HCT116 (cell line): Measurements from ENCODE around the gene FRRS1. TPM values are rescaled to one million over a fixed set of nuclear protein-coding genes. Genes with fewer than 3 reads are reported as not detected.
A peak's percentile ranks its signal among the peaks of the same experiment; 100 is the strongest.

Experiments used
- ATAC-seq: fragments of 200-7000 bp; cut with Tn5 transposase; 2 replicates; pipeline ENCODE4 v1.9.1; 2020; ENCODE audit warnings: mild to moderate bottlenecking, moderate library complexity
- BruUV-seq: library from RNA; stranded (reverse); fragments of 400-500 nt; replicated peaks from 2 replicates; lab custom pipeline; 2021; lab: Mats Ljungman, UMichigan
- CTCF ChIA-PET: fragments of 300-600 bp; sonication (Branson Sonifier 250); formaldehyde crosslinking; loops from one replicate; lab custom pipeline; 2021; ENCODE audit warnings: antibody characterized with exemption; lab: Charles Lee
- POLR2A ChIA-PET: fragments of 300-600, 350-600 bp; sonication (Branson Sonifier 250); formaldehyde crosslinking; loops from one replicate; lab custom pipeline; 2021; ENCODE audit warnings: antibody characterized with exemption; lab: Charles Lee
- RAD21 ChIA-PET, 2 experiments: fragments of 300-600 bp; sonication (Branson Sonifier 250); formaldehyde crosslinking; loops; one replicate each; lab custom pipeline; 2023; ENCODE audit warnings: low total read pairs in 2 of 2; ENCODE audit not compliant: uncharacterized antibody in 2 of 2, unreplicated experiment in 2 of 2, low non-redundant PET in 1 of 2; lab: Charles Lee
- DNase-seq: peaks from one replicate; pipeline ENCODE4 v3.0.0-alpha.2; 2010; ENCODE audit warnings: low read depth, low spot score
- H2AFZ ChIP-seq: fragments of 200-600 bp; shearing (Covaris generic), sonication (generic); 2 replicates; pipeline ENCODE4 v1.6.1; 2017; ENCODE audit warnings: low read depth, mixed run types, mixed read lengths, antibody characterized with exemption, low read length; ENCODE audit not compliant: poor library complexity, severe bottlenecking
- H3K27ac ChIP-seq: 2 replicates; pipeline ENCODE4 v1.5.1; 2012; ENCODE audit warnings: low read depth, low read length
- H3K27me3 ChIP-seq: fragments of 200-600 bp; sonication (generic); 2 replicates; pipeline ENCODE4 v1.6.1; 2016; ENCODE audit warnings: mixed run types, low read length, mixed read lengths; ENCODE audit not compliant: insufficient read depth
- H3K36me3 ChIP-seq, 2 experiments: fragments of 200-500 bp in 1 of 2; fragments of 200-600 bp in 1 of 2; sonication (Bioruptor generic) in 1 of 2; sonication (generic) in 1 of 2; 2 replicates each; pipeline versions ENCODE4 v1.5.1 to v1.6.1; 2014 to 2016; ENCODE audit warnings: low read length in 2 of 2, inconsistent platforms in 1 of 2, mixed read lengths in 1 of 2, mixed run types in 1 of 2; ENCODE audit not compliant: insufficient read depth in 2 of 2, control insufficient read depth in 1 of 2
- H3K4me1 ChIP-seq, 2 experiments: fragments of 200-600 bp in 1 of 2; sonication (generic) in 1 of 2; 2 replicates each; pipeline versions ENCODE4 v1.5.1 to v1.6.1; 2012 to 2017; ENCODE audit warnings: low read length in 2 of 2, inconsistent platforms in 1 of 2, mild to moderate bottlenecking in 1 of 2, mixed read lengths in 1 of 2, mixed run types in 1 of 2, moderate library complexity in 1 of 2; ENCODE audit not compliant: insufficient read depth in 2 of 2, control insufficient read depth in 1 of 2
- H3K4me2 ChIP-seq: fragments of 200-600 bp; sonication (generic); 2 replicates; pipeline ENCODE4 v1.6.1; 2017; ENCODE audit warnings: mixed run types, low read length, mixed read lengths
- H3K4me3 ChIP-seq, 2 experiments: fragments of 200-600 bp in 1 of 2; sonication (generic) in 1 of 2; replicated peaks in 1 of 2; 2 replicates each; pipeline ENCODE4 v1.5.1; 2011 to 2016; ENCODE audit warnings: low read length in 2 of 2, control low read depth in 1 of 2, low read depth in 1 of 2, mild to moderate bottlenecking in 1 of 2, mixed read lengths in 1 of 2, mixed run types in 1 of 2
- H3K79me2 ChIP-seq: fragments of 200-600 bp; sonication (generic); 2 replicates; pipeline ENCODE4 v1.6.1; 2017; ENCODE audit warnings: mild to moderate bottlenecking, mixed run types, low read length, moderate library complexity, mixed read lengths; ENCODE audit not compliant: insufficient read depth
- H3K9ac ChIP-seq: fragments of 200-600 bp; sonication (generic); 2 replicates; pipeline ENCODE4 v1.6.1; 2016; ENCODE audit warnings: low read length, mixed read lengths
- H3K9me2 ChIP-seq: fragments of 200-600 bp; sonication (generic), shearing (Covaris generic); 2 replicates; pipeline ENCODE4 v1.6.1; 2017; ENCODE audit warnings: mixed run types, mild to moderate bottlenecking, moderate library complexity; ENCODE audit not compliant: insufficient read depth
- H3K9me3 ChIP-seq, 2 experiments: fragments of 200-500 bp in 1 of 2; fragments of 200-600 bp in 1 of 2; sonication (Bioruptor generic) in 1 of 2; sonication (generic) in 1 of 2; 2 replicates each; pipeline ENCODE4 v1.6.1; 2014 to 2017; ENCODE audit warnings: low read length in 2 of 2, mixed read lengths in 2 of 2, inconsistent platforms in 1 of 2, low read depth in 1 of 2, mild to moderate bottlenecking in 1 of 2, mixed run types in 1 of 2, moderate library complexity in 1 of 2; ENCODE audit not compliant: control insufficient read depth in 1 of 2, insufficient read depth in 1 of 2
- H4K20me1 ChIP-seq: fragments of 200-600 bp; sonication (generic), shearing (Covaris generic); 2 replicates; pipeline ENCODE4 v1.6.1; 2017; ENCODE audit warnings: mixed run types, mild to moderate bottlenecking, moderate library complexity; ENCODE audit not compliant: insufficient read depth
- CEBPB ChIP-seq: IDR thresholded peaks from 2 replicates; pipeline ENCODE4 v1.6.1; 2012; ENCODE audit warnings: low read depth
- EGR1 ChIP-seq: IDR thresholded peaks from 2 replicates; pipeline ENCODE4 v1.6.1; 2012; ENCODE audit warnings: low read depth
- EZH2 ChIP-seq: fragments of 200-600 bp; sonication (generic); IDR thresholded peaks from 2 replicates; pipeline ENCODE4 v1.6.1; 2017; ENCODE audit warnings: antibody characterized with exemption, mixed run types
- EZH2phosphoT487 ChIP-seq: fragments of 200-600 bp; IDR thresholded peaks from 2 replicates; pipeline ENCODE4 v1.6.1; 2018; ENCODE audit warnings: antibody characterized with exemption, borderline replicate concordance
- FOSL1 ChIP-seq: IDR thresholded peaks from 2 replicates; pipeline ENCODE4 v1.6.1; 2012; ENCODE audit warnings: low read depth
- POLR2AphosphoS5 ChIP-seq: IDR thresholded peaks from 2 replicates; pipeline ENCODE4 v1.6.1; 2011; ENCODE audit warnings: mild to moderate bottlenecking, low read depth, low read length, moderate library complexity
- RAD21 ChIP-seq: IDR thresholded peaks from 2 replicates; pipeline ENCODE4 v1.6.1; 2012; ENCODE audit warnings: low read depth, mild to moderate bottlenecking
- REST ChIP-seq: IDR thresholded peaks from 2 replicates; pipeline ENCODE4 v1.6.1; 2012; ENCODE audit warnings: low read depth
- SIN3A ChIP-seq: IDR thresholded peaks from 2 replicates; pipeline ENCODE4 v1.6.1; 2012; ENCODE audit warnings: low read depth
- SP1 ChIP-seq: IDR thresholded peaks from 2 replicates; pipeline ENCODE4 v1.6.1; 2012; ENCODE audit warnings: low read depth
- TCF7L2 ChIP-seq: IDR thresholded peaks from 2 replicates; pipeline ENCODE4 v1.7.0; 2011; ENCODE audit warnings: borderline replicate concordance, inconsistent platforms; ENCODE audit not compliant: insufficient read depth, insufficient read length; ENCODE audit errors: extremely low read depth
- YY1 ChIP-seq: IDR thresholded peaks from 2 replicates; pipeline ENCODE4 v1.6.1; 2011; ENCODE audit warnings: low read length, low read depth, moderate library complexity, mild to moderate bottlenecking; ENCODE audit not compliant: insufficient replicate concordance; ENCODE audit errors: extremely low read depth
- ZNF274 ChIP-seq: fragments of 200-500 bp; sonication (Bioruptor generic); IDR thresholded peaks from 2 replicates; pipeline ENCODE4 v1.6.1; 2014; ENCODE audit warnings: mild to moderate bottlenecking, low read depth, low read length, inconsistent platforms
- intact Hi-C: fragments of 100-400 bp; cut with micrococcal nuclease; formaldehyde crosslinking; loops from 2 replicates; pipeline ENCODE4 v1.10.0; 2022
- total RNA-seq: library from RNA; stranded (reverse); gene quantifications from one replicate; pipeline ENCODE4 v1.2.1, GENCODE V29; 2021; ENCODE audit not compliant: unreplicated experiment

Gene FRRS1
- total RNA-seq, 1 experiment from 2014 or later = 19.8 TPM

- TF ChIP-seq REST = no peak
- TF ChIP-seq SP1 = peak; percentile 62
- no peak for TF ChIP-seq EGR1
- TF ChIP-seq SIN3A = peak; percentile 71; the same call in 1 of the 2 replicates
- peak; percentile 33 for TF ChIP-seq YY1
- no peak for TF ChIP-seq ZNF274
- peak; percentile 79 for TF ChIP-seq POLR2AphosphoS5
- no peak for TF ChIP-seq EZH2
- TF ChIP-seq, all 23 proteins: peak for 9
Observed at GRCh38 chr1:99766378-99766800, at the start of gene FRRS1 (continued).

GRCh38 chr1:99814373-99814900, 48.0 kb upstream of the FRRS1 start:
- DNase-seq = no peak
- CTCF ChIA-PET = no interaction called here
- Histone ChIP-seq H2AFZ (no peak overlapping the region), H3K4me2 (no peak overlapping the region), H4K20me1 (no peaks in the 10 kb centered on the region), H3K9me2 (no peaks in the 10 kb centered on the region), H3K4me1 (no peaks in the 10 kb centered on the region), H3K4me3 (no peak overlapping the region), H3K9ac (no peak overlapping the region)
- RAD21 ChIA-PET = no interaction called here
- POLR2A ChIA-PET = no interaction called here
- TF ChIP-seq EZH2phosphoT487 = no peak
- TF ChIP-seq SP1 = no peak
- no peak for TF ChIP-seq EZH2
- TF ChIP-seq RAD21 = no peak
- TF ChIP-seq TCF7L2 = no peak
- no peak for TF ChIP-seq FOSL1
- no peak for TF ChIP-seq CEBPB
- TF ChIP-seq, all 23 proteins: peak for 0
- Histone ChIP-seq H3K27ac (no peak overlapping the region), H3K27me3 (no peaks in the 10 kb centered on the region), H3K9me3 (no peaks in the 10 kb centered on the region), H3K79me2 (no peaks in the 10 kb centered on the region), H3K36me3 (no peaks in the 10 kb centered on the region)
- no peak for ATAC-seq
- intact Hi-C loops = no loop called here
- BruUV-seq = no TSS peak
